Peyer's patch (tissue), 4 donors: ENCODE data around the gene ZNRF1. TPM values are rescaled to one million over a fixed set of nuclear protein-coding genes. Genes with fewer than 3 reads are reported as not detected.

Experiments
- DNase-seq, 3 donors: peaks; one replicate each; pipeline ENCODE4 v3.0.0-alpha.2; 2017 to 2019
- H3K27ac ChIP-seq, 4 donors: fragments of 200-600 bp; sonication (generic); one replicate each; pipeline ENCODE4 v1.5.1; 2016 to 2019
- H3K27me3 ChIP-seq, 2 donors: fragments of 200-600 bp; sonication (generic); one replicate each; pipeline ENCODE4 v1.5.1; 2019
- H3K36me3 ChIP-seq, 3 donors: fragments of 200-600 bp; sonication (generic); one replicate each; pipeline ENCODE4 v1.5.1; 2016 to 2019
- H3K4me1 ChIP-seq, 4 donors: fragments of 200-600 bp; sonication (generic); one replicate each; pipeline ENCODE4 v1.5.1; 2016 to 2019
- H3K4me3 ChIP-seq, 4 donors: fragments of 200-600 bp; sonication (generic); 1 replicate in 3 of 4; 2 replicates in 1 of 4; pipeline ENCODE4 v1.5.1; 2016 to 2019; ENCODE audit warnings: mild to moderate bottlenecking in 1 of 4
- H3K9me3 ChIP-seq, 4 donors: fragments of 200-600 bp; sonication (generic); one replicate each; pipeline ENCODE4 v1.5.1; 2016 to 2019; ENCODE audit warnings: mild to moderate bottlenecking in 1 of 4
- POLR2A ChIP-seq, 2 donors: fragments of 450-650 bp; IDR thresholded peaks; one replicate each; pipeline ENCODE4 v1.5.1; 2017; ENCODE audit warnings: antibody characterized with exemption in 2 of 2, mild to moderate bottlenecking in 2 of 2, moderate library complexity in 2 of 2
- total RNA-seq, 4 donors: library from RNA; depleted of rRNA; stranded (reverse); fragments of >200 nt; gene quantifications; one replicate each; pipeline ENCODE4 v1.1.0, GENCODE V29; 2016
- TF ChIP-seq, protein P1 (sequence below), 6 experiments: fragments of 450-650 bp in 4 of 6; fragments of 200-600 bp in 2 of 6; sonication (generic) in 1 of 6; IDR thresholded peaks; one replicate each; pipeline ENCODE4 v1.5.1; 2017 to 2019; ENCODE audit warnings: antibody characterized with exemption in 6 of 6, mild to moderate bottlenecking in 3 of 6, moderate library complexity in 1 of 6

Gene ZNRF1
- total RNA-seq, 4 donors from 2014 or later: 10.7 to 32.7 (median 16.4) TPM

GRCh38 chr16:75103994-75104393 is 105.2 kb downstream of the ZNRF1 start:
- H3K4me1 ChIP-seq: peaks cover 3 to 44% (median 7%) of the 10 kb centered on the region in 4 donors
- DNase-seq: no peak
- H3K36me3 ChIP-seq: no peaks in the 10 kb centered on the region
- no peak overlapping the region for H3K4me3 ChIP-seq
- TF ChIP-seq, protein P1, sequence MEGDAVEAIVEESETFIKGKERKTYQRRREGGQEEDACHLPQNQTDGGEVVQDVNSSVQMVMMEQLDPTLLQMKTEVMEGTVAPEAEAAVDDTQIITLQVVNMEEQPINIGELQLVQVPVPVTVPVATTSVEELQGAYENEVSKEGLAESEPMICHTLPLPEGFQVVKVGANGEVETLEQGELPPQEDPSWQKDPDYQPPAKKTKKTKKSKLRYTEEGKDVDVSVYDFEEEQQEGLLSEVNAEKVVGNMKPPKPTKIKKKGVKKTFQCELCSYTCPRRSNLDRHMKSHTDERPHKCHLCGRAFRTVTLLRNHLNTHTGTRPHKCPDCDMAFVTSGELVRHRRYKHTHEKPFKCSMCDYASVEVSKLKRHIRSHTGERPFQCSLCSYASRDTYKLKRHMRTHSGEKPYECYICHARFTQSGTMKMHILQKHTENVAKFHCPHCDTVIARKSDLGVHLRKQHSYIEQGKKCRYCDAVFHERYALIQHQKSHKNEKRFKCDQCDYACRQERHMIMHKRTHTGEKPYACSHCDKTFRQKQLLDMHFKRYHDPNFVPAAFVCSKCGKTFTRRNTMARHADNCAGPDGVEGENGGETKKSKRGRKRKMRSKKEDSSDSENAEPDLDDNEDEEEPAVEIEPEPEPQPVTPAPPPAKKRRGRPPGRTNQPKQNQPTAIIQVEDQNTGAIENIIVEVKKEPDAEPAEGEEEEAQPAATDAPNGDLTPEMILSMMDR (IDR thresholded peaks at IDR 0.05): no peak
- TF ChIP-seq POLR2A (IDR thresholded peaks at IDR 0.05): no peak
- peak overlapping the region in 1 of 4 donors; percentile 70 for H3K27ac ChIP-seq
- no peaks in the 10 kb centered on the region for H3K9me3 ChIP-seq
- H3K27me3 ChIP-seq: no peaks in the 10 kb centered on the region

DNA sequence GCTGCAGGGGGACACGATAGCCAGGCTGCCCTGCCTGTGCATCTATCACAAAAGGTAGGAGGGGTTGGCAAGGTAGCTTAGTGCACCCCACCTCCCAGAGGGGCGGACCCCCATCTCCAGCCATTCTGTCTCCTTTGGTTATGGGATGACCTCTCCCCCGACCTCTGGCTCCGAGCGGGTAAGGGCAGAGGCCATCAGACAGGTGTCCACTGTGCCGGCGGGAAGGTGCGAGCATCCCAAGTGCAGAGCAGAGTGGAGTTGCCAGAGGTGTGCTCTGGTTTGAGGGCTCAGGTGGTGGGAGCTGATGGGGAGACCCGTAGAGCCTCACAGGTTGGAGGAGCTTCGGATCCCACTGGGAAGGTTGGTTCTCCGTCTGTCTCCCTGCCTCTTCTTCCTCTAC is 106.0 kb downstream of the ZNRF1 start:
- no peaks in the 10 kb centered on the region for H3K36me3 ChIP-seq
- no peaks in the 10 kb centered on the region for H3K27me3 ChIP-seq
- H3K27ac ChIP-seq: peak overlapping the region in 3 of 4 donors; percentile 34 to 70 (median 55)
- no peaks in the 10 kb centered on the region for H3K9me3 ChIP-seq
- peaks cover 7 to 44% (median 12%) of the 10 kb centered on the region in 4 donors for H3K4me1 ChIP-seq
- no peak for TF ChIP-seq POLR2A (IDR thresholded peaks at IDR 0.05)
- TF ChIP-seq, protein P1 (IDR thresholded peaks at IDR 0.05): no peak
- no peak overlapping the region for H3K4me3 ChIP-seq
- peak in 1 of 3 donors; percentile 38 for DNase-seq

GRCh38 chr16:75105306-75106061 is 106.7 kb downstream of the ZNRF1 start:
- H3K27me3 ChIP-seq: no peaks in the 10 kb centered on the region
- H3K36me3 ChIP-seq: no peaks in the 10 kb centered on the region
- H3K9me3 ChIP-seq: no peaks in the 10 kb centered on the region
- peak overlapping the region in 3 of 4 donors; percentile 34 to 70 (median 55) for H3K27ac ChIP-seq
- peaks cover 7 to 45% (median 13%) of the 10 kb centered on the region in 4 donors for H3K4me1 ChIP-seq
- H3K4me3 ChIP-seq: no peak overlapping the region
- peak in 1 of 3 donors; percentile 69 for DNase-seq
- TF ChIP-seq, protein P1 (IDR thresholded peaks at IDR 0.05): no peak
- no peak for TF ChIP-seq POLR2A (IDR thresholded peaks at IDR 0.05)

GRCh38 chr16:75106351-75107274 is 107.8 kb downstream of the ZNRF1 start:
- Histone ChIP-seq H3K4me3 (no peak overlapping the region), H3K27me3 (no peaks in the 10 kb centered on the region), H3K27ac (peak overlapping the region in 2 of 4 donors; percentile 8 to 70), H3K9me3 (no peaks in the 10 kb centered on the region), H3K4me1 (peaks cover 9 to 55% (median 15%) of the 10 kb centered on the region in 4 donors), H3K36me3 (no peaks in the 10 kb centered on the region)
- peak in 1 of 3 donors; percentile 42 for DNase-seq
- TF ChIP-seq, protein P1 (IDR thresholded peaks at IDR 0.05): no peak
- no peak for TF ChIP-seq POLR2A (IDR thresholded peaks at IDR 0.05)

DNA sequence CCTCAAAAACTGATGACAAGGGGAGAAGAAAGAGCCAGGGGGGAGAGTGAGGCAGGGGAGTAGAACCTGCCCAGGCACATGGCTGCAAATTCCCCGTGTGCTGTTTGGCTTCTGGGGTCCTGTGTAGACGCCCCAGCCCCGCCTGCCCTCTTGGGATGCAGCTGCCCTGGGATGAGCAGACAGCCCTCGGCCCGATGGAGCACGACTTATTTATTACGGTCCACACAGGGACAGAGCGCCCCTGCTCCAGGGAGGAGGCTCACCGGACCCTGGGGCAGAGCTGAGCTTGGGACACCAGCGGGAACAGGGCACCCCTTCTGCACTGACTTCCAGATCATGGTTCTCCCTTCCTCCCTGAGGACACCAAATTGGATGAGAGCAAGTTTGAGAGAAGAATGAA is 108.7 kb downstream of the ZNRF1 start:
- Histone ChIP-seq H3K36me3 (no peaks in the 10 kb centered on the region), H3K9me3 (no peaks in the 10 kb centered on the region), H3K4me3 (no peak overlapping the region), H3K27me3 (no peaks in the 10 kb centered on the region), H3K4me1 (peaks cover 9 to 57% (median 15%) of the 10 kb centered on the region in 4 donors), H3K27ac (peak overlapping the region in 2 of 4 donors; percentile 38 to 70)
- TF ChIP-seq POLR2A (IDR thresholded peaks at IDR 0.05): no peak
- TF ChIP-seq, protein P1 (IDR thresholded peaks at IDR 0.05): no peak
- DNase-seq: no peak
